HG02943 (cell line): ENCODE results near the gene RASSF7.

Source experiments
- ATAC-seq: cut with Tn5 transposase; IDR thresholded peaks from one replicate; pipeline ENCODE4 v1.9.1; 2021; ENCODE audit warnings: mild to moderate bottlenecking, low read depth, moderate library complexity; ENCODE audit not compliant: unreplicated experiment

RASSF7 gene

GRCh38 chr11:578276-579035 lies 17.7 kb downstream of the RASSF7 start:
- no peak for ATAC-seq

GRCh38 chr11:579830-580601 lies 19.2 kb downstream of the RASSF7 start:
- ATAC-seq = no peak

GRCh38 chr11:581342-581741 lies 20.6 kb downstream of the RASSF7 start:
- no peak for ATAC-seq

- ATAC-seq = no peak
Observed at GRCh38 chr11:581752-582151, 21.0 kb downstream of the RASSF7 start.

GRCh38 chr11:584287-584686 lies 23.5 kb downstream of the RASSF7 start:
- no peak for ATAC-seq

GRCh38 chr11:586376-587316 lies 25.9 kb downstream of the RASSF7 start:
- no peak for ATAC-seq

GRCh38 chr11:587546-587945 lies 26.8 kb downstream of the RASSF7 start:
- no peak for ATAC-seq

GRCh38 chr11:587978-588380 lies 27.2 kb downstream of the RASSF7 start:
- ATAC-seq = no peak

- no peak for ATAC-seq
Observed at GRCh38 chr11:589798-590197, 29.0 kb downstream of the RASSF7 start.

- no peak for ATAC-seq
Observed at GRCh38 chr11:590997-591396, 30.2 kb downstream of the RASSF7 start.

- no peak for ATAC-seq
Observed at GRCh38 chr11:592501-592900, 31.7 kb downstream of the RASSF7 start.

GRCh38 chr11:592918-593317 lies 32.1 kb downstream of the RASSF7 start:
- ATAC-seq = no peak

- ATAC-seq = no peak
Observed at GRCh38 chr11:593347-593746, 32.6 kb downstream of the RASSF7 start.

- ATAC-seq = no peak
Observed at GRCh38 chr11:595400-595799, 34.6 kb downstream of the RASSF7 start.

GRCh38 chr11:596374-596773 lies 35.6 kb downstream of the RASSF7 start:
- no peak for ATAC-seq

- ATAC-seq = no peak
Observed at GRCh38 chr11:597166-597725, 36.5 kb downstream of the RASSF7 start.

GRCh38 chr11:598005-598680 lies 37.4 kb downstream of the RASSF7 start:
- no peak for ATAC-seq

- no peak for ATAC-seq
Observed at GRCh38 chr11:601573-602245, 40.9 kb downstream of the RASSF7 start.

- ATAC-seq = no peak
Observed at GRCh38 chr11:603154-603553, 42.4 kb downstream of the RASSF7 start.
